Type B pancreatic cell (in vitro differentiated cells): ENCODE measurements around the gene LARGE2. TPM values are rescaled to one million over a fixed set of nuclear protein-coding genes. Genes with fewer than 3 reads are reported as not detected.

Source experiments
- DNase-seq: peaks from one replicate; pipeline ENCODE4 v3.0.0; 2021; ENCODE audit warnings: mixed read lengths; ENCODE audit not compliant: unreplicated experiment; ENCODE audit errors: extremely low spot score
- H3K27ac Mint-ChIP-seq: 2 replicates; pipeline ENCODE4 v1.8.0; 2021; ENCODE audit warnings: mild to moderate bottlenecking, mixed read lengths
- H3K27me3 Mint-ChIP-seq: 2 replicates; pipeline ENCODE4 v1.8.0; 2021; ENCODE audit warnings: mixed read lengths
- H3K36me3 Mint-ChIP-seq: 2 replicates; pipeline ENCODE4 v1.8.0; 2021; ENCODE audit warnings: mixed read lengths
- H3K4me1 Mint-ChIP-seq: one replicate; pipeline ENCODE4 v1.8.0; 2021; ENCODE audit warnings: mixed read lengths; ENCODE audit not compliant: unreplicated experiment
- H3K4me3 Mint-ChIP-seq: 2 replicates; pipeline ENCODE4 v1.8.0; 2021; ENCODE audit warnings: mild to moderate bottlenecking, mixed read lengths
- H3K9me3 Mint-ChIP-seq: 2 replicates; pipeline ENCODE4 v1.8.0; 2021; ENCODE audit warnings: mixed read lengths
- total RNA-seq: library from RNA; stranded (reverse); gene quantifications from 2 replicates; pipeline ENCODE4 v1.2.1, GENCODE V29; 2021; ENCODE audit warnings: low replicate concordance
- TF ChIP-seq, protein P1 (sequence below): fragments of 200-600 bp; sonication (generic); conservative IDR thresholded peaks from 2 replicates; pipeline ENCODE4 v1.5.0; 2021; ENCODE audit warnings: antibody characterized with exemption, mild to moderate bottlenecking

The LARGE2 gene
- total RNA-seq, 1 donor from 2014 or later = 12.4 TPM

DNA sequence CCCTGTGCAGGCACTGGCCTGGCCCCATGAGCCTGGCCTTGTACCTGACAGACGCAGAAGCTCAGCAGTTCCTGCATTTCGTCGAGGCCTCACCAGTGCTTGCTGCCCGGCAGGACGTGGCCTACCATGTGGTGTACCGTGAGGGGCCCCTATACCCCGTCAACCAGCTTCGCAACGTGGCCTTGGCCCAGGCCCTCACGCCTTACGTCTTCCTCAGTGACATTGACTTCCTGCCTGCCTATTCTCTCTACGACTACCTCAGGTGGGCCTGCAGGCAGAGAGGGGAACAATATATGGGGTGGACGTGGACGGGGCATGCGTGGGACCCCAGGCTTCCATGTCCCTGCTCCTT, 4.9 kb downstream of the LARGE2 start:
- Mint-ChIP-seq H3K9me3 (no peaks in the 10 kb centered on the region), H3K4me1 (peaks cover 12% of the 10 kb centered on the region), H3K27ac (peak overlapping the region; percentile 61), H3K4me3 (no peak overlapping the region), H3K36me3 (peaks cover 7% of the 10 kb centered on the region), H3K27me3 (peaks cover 21% of the 10 kb centered on the region)
- TF ChIP-seq, protein P1, sequence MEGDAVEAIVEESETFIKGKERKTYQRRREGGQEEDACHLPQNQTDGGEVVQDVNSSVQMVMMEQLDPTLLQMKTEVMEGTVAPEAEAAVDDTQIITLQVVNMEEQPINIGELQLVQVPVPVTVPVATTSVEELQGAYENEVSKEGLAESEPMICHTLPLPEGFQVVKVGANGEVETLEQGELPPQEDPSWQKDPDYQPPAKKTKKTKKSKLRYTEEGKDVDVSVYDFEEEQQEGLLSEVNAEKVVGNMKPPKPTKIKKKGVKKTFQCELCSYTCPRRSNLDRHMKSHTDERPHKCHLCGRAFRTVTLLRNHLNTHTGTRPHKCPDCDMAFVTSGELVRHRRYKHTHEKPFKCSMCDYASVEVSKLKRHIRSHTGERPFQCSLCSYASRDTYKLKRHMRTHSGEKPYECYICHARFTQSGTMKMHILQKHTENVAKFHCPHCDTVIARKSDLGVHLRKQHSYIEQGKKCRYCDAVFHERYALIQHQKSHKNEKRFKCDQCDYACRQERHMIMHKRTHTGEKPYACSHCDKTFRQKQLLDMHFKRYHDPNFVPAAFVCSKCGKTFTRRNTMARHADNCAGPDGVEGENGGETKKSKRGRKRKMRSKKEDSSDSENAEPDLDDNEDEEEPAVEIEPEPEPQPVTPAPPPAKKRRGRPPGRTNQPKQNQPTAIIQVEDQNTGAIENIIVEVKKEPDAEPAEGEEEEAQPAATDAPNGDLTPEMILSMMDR = no peak
- DNase-seq = no peak

- no peaks in the 10 kb centered on the region for H3K9me3 Mint-ChIP-seq
- peaks cover 12% of the 10 kb centered on the region for H3K4me1 Mint-ChIP-seq
- H3K27ac Mint-ChIP-seq = peak overlapping the region; percentile 68
- TF ChIP-seq, protein P1 = no peak
- peaks cover 7% of the 10 kb centered on the region for H3K36me3 Mint-ChIP-seq
- DNase-seq = no peak
- peaks cover 21% of the 10 kb centered on the region for H3K27me3 Mint-ChIP-seq
- H3K4me3 Mint-ChIP-seq = no peak overlapping the region
These were observed 5.4 kb downstream of the LARGE2 start for GRCh38 chr11:45927684-45928413.

GRCh38 chr11:45928535-45929215, 6.2 kb downstream of the LARGE2 start:
- peaks cover 17% of the 10 kb centered on the region for H3K27me3 Mint-ChIP-seq
- TF ChIP-seq, protein P1 = no peak
- peak overlapping the region; percentile 51 for H3K4me3 Mint-ChIP-seq
- peaks cover 12% of the 10 kb centered on the region for H3K4me1 Mint-ChIP-seq
- peaks cover 7% of the 10 kb centered on the region for H3K36me3 Mint-ChIP-seq
- DNase-seq = peak; percentile 66
- H3K9me3 Mint-ChIP-seq = no peaks in the 10 kb centered on the region
- H3K27ac Mint-ChIP-seq = peak overlapping the region; percentile 68

DNA sequence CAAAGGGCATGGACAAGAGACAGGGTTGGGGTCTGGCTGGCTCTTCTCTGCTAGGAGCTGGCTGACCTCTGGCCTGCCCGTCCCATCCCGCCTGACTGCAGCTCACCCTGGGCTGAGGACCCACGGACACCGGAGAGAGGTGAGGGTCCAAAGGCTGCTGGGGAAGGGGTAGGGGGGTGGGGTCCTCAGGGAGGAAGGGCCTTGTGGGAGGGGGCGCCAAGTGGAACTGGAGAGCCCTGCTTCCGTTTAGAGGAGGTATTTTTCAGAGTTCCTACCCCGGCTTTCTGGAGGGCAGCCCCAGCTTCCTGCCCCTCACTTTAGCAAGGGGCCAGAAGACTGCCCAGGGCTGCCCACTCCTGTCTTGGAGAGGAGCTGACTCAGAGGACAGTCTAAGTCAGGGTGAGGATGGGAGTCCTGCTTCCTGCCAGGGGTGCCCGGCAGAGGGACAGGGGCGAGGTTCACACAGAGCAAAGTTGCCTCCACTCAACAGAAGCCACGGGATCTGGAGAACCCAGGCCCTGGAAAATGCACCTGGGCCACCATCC, 7.1 kb downstream of the LARGE2 start:
- Mint-ChIP-seq H3K36me3 (peaks cover 7% of the 10 kb centered on the region), H3K4me1 (peaks cover 6% of the 10 kb centered on the region), H3K4me3 (no peak overlapping the region), H3K9me3 (no peaks in the 10 kb centered on the region), H3K27me3 (peaks cover 9% of the 10 kb centered on the region), H3K27ac (peak overlapping the region; percentile 90)
- TF ChIP-seq, protein P1 = no peak
- DNase-seq = no peak

- no peak for DNase-seq
- H3K4me3 Mint-ChIP-seq = no peak overlapping the region
- H3K4me1 Mint-ChIP-seq = peaks cover 6% of the 10 kb centered on the region
- H3K36me3 Mint-ChIP-seq = peaks cover 7% of the 10 kb centered on the region
- H3K9me3 Mint-ChIP-seq = no peaks in the 10 kb centered on the region
- TF ChIP-seq, protein P1 = no peak
- peaks cover 3% of the 10 kb centered on the region for H3K27me3 Mint-ChIP-seq
- peak overlapping the region; percentile 90 for H3K27ac Mint-ChIP-seq
These were observed 7.8 kb downstream of the LARGE2 start for GRCh38 chr11:45930031-45930794.
